ENCODE results near the gene ETV3.

GRCh38 chr1:157091668-157092273 is 46.4 kb downstream of the ETV3 start:
- TF ChIP-seq CTCF (IDR thresholded peaks at IDR 0.05; ENCODE audit: low read depth, low read length) (no peak), EZH2phosphoT487 (IDR thresholded peaks at IDR 0.05; ENCODE audit: low read depth) (no peak)
